Keratinocyte (primary cell): ENCODE data around the gene POLDIP3. TPM values are rescaled to one million over a fixed set of nuclear protein-coding genes. Genes with fewer than 3 reads are reported as not detected.

Experiments used
- DNase-seq: peaks from one replicate; pipeline ENCODE4 v3.0.0-alpha.2; 2011; ENCODE audit warnings: low read depth, missing footprints, low spot score
- FAIRE-seq: peaks from 2 replicates; lab custom pipeline; 2011; peaks lifted over from hg19 to GRCh38; lab: Jason Lieb, UNC
- H2AFZ ChIP-seq: 2 replicates; pipeline ENCODE4 v1.6.0; 2012; ENCODE audit warnings: low read length, control low read depth, inconsistent platforms; ENCODE audit not compliant: control insufficient read depth
- H3K27ac ChIP-seq: 2 replicates; pipeline ENCODE4 v1.5.1; 2011; ENCODE audit warnings: low read length; ENCODE audit not compliant: control insufficient read depth, insufficient read depth
- H3K27me3 ChIP-seq: 3 replicates; pipeline ENCODE4 v1.6.0; 2011; ENCODE audit warnings: low read length; ENCODE audit not compliant: control insufficient read depth, insufficient read depth; ENCODE audit errors: extremely low read depth
- H3K36me3 ChIP-seq, 2 experiments: 2 replicates in 1 of 2; 3 replicates in 1 of 2; pipeline ENCODE4 v1.5.1; 2011; ENCODE audit warnings: low read length in 2 of 2, mild to moderate bottlenecking in 1 of 2; ENCODE audit not compliant: control insufficient read depth in 2 of 2, insufficient read depth in 2 of 2; ENCODE audit errors: extremely low read depth in 1 of 2
- H3K4me1 ChIP-seq: 3 replicates; pipeline ENCODE4 v1.5.1; 2011; ENCODE audit warnings: low read length; ENCODE audit not compliant: control insufficient read depth, insufficient read depth; ENCODE audit errors: extremely low read depth
- H3K4me2 ChIP-seq: 3 replicates; pipeline ENCODE4 v1.6.0; 2011; ENCODE audit warnings: low read depth, low read length; ENCODE audit not compliant: control insufficient read depth, insufficient read depth; ENCODE audit errors: extremely low read depth
- H3K4me3 ChIP-seq, 3 experiments: fragments of 200-600 bp in 1 of 3; sonication (generic) in 1 of 3; 2 replicates in 2 of 3; 3 replicates in 1 of 3; pipeline ENCODE4 v1.5.1; 2011 to 2016; ENCODE audit warnings: low read length in 3 of 3, mild to moderate bottlenecking in 3 of 3, control low read depth in 2 of 3, inconsistent platforms in 1 of 3, low read depth in 1 of 3, mixed read lengths in 1 of 3, mixed run types in 1 of 3, moderate library complexity in 1 of 3; ENCODE audit not compliant: control insufficient read depth in 2 of 3, insufficient read depth in 2 of 3; ENCODE audit errors: extremely low read depth in 1 of 3
- H3K79me2 ChIP-seq: 2 replicates; pipeline ENCODE4 v1.6.0; 2012; ENCODE audit warnings: low read length; ENCODE audit not compliant: control insufficient read depth, insufficient read depth
- H3K9ac ChIP-seq: 3 replicates; pipeline ENCODE4 v1.6.0; 2011; ENCODE audit warnings: low read length; ENCODE audit not compliant: control insufficient read depth, insufficient read depth; ENCODE audit errors: extremely low read depth
- H3K9me1 ChIP-seq: 3 replicates; pipeline ENCODE4 v1.6.0; 2011; ENCODE audit warnings: low read length; ENCODE audit not compliant: control insufficient read depth, insufficient read depth; ENCODE audit errors: extremely low read depth
- H3K9me3 ChIP-seq: 2 replicates; pipeline ENCODE4 v1.5.1; 2012; ENCODE audit warnings: low read depth, low read length; ENCODE audit not compliant: control insufficient read depth
- H4K20me1 ChIP-seq: 3 replicates; pipeline ENCODE4 v1.6.0; 2011; ENCODE audit warnings: low read length; ENCODE audit not compliant: control insufficient read depth, insufficient read depth; ENCODE audit errors: extremely low read depth
- EZH2 ChIP-seq: IDR thresholded peaks from one replicate; pipeline ENCODE4 v1.6.1; 2012; ENCODE audit warnings: inconsistent platforms, mild to moderate bottlenecking, low read length, moderate library complexity
- dilution Hi-C: fragments of 300-500 bp; cut with MboI; formaldehyde crosslinking; loops from one replicate; pipeline ENCODE4 v1.7.0; 2020; ENCODE audit warnings: low sequenced_read_pairs; ENCODE audit not compliant: extremely low pct_ligation_motif_present
- polyA plus RNA-seq, 5 experiments: library from polyadenylated mRNA; depleted of rRNA in 3 of 5; stranded (reverse) in 3 of 5; stranded (forward) in 1 of 5; unstranded in 1 of 5; fragments of >200 nt; gene quantifications; 1 replicate in 1 of 5; 2 replicates in 3 of 5; 3 replicates in 1 of 5; pipeline versions ENCODE4 v1.2.1 to v1.2.3, GENCODE V29; 2011 to 2012; ENCODE audit warnings: missing spikeins in 2 of 5, low read depth in 1 of 5, low replicate concordance in 1 of 5
- TF ChIP-seq, protein P1 (sequence below), 3 experiments: IDR thresholded peaks in 1 of 3; conservative IDR thresholded peaks in 1 of 3; optimal IDR thresholded peaks in 1 of 3; 2 replicates in 2 of 3; 3 replicates in 1 of 3; pipeline versions ENCODE3 to v1.5.1; 2011; ENCODE audit warnings: low read length in 3 of 3, mild to moderate bottlenecking in 3 of 3, moderate library complexity in 2 of 3, control low read depth in 1 of 3, inconsistent platforms in 1 of 3; ENCODE audit not compliant: insufficient read depth in 2 of 3; ENCODE audit errors: extremely low read depth in 1 of 3

Gene POLDIP3
- polyA plus RNA-seq, 1 donor (not counting 4 experiments of a cell fraction or from before 2014, with no cell fraction given): 41.9 TPM

DNA sequence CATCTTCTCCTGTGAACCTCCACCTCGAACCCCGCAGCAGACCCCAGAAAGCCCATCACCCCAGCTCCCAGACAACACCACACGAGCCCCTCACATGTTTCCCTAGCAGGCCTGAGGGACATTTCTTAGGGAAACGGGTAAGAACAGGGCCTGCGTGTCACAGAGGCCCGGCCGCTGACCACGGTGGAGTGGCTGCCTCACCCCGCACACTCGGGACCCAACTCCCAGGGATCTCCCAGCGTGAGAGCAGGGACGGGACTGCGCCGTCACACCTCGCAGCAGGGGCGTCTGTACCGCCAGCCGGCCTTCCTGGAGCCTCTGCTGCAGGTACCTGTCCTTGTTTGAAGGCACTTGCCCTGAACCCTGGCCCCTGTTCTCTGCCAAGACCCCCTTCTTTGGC, 15.5 kb upstream of the POLDIP3 start:
- FAIRE-seq: no peak
- Histone ChIP-seq H3K36me3 (peaks cover 49 to 53% of the 10 kb centered on the region in 2 experiments), H4K20me1 (no peaks in the 10 kb centered on the region), H3K9me1 (no peaks in the 10 kb centered on the region), H3K9me3 (no peaks in the 10 kb centered on the region), H3K4me1 (peaks cover 21% of the 10 kb centered on the region), H3K79me2 (peaks cover 24% of the 10 kb centered on the region), H3K27me3 (no peaks in the 10 kb centered on the region), H2AFZ (no peak overlapping the region), H3K9ac (no peak overlapping the region), H3K27ac (no peak overlapping the region), H3K4me2 (no peak overlapping the region), H3K4me3 (no peak overlapping the region)
- dilution Hi-C loops: no loop called here
- DNase-seq: no peak
- TF ChIP-seq, protein P1, sequence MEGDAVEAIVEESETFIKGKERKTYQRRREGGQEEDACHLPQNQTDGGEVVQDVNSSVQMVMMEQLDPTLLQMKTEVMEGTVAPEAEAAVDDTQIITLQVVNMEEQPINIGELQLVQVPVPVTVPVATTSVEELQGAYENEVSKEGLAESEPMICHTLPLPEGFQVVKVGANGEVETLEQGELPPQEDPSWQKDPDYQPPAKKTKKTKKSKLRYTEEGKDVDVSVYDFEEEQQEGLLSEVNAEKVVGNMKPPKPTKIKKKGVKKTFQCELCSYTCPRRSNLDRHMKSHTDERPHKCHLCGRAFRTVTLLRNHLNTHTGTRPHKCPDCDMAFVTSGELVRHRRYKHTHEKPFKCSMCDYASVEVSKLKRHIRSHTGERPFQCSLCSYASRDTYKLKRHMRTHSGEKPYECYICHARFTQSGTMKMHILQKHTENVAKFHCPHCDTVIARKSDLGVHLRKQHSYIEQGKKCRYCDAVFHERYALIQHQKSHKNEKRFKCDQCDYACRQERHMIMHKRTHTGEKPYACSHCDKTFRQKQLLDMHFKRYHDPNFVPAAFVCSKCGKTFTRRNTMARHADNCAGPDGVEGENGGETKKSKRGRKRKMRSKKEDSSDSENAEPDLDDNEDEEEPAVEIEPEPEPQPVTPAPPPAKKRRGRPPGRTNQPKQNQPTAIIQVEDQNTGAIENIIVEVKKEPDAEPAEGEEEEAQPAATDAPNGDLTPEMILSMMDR (optimal IDR thresholded peaks at IDR 0.05 in 1 of 3, IDR thresholded peaks at IDR 0.05 in 1 of 3, conservative IDR thresholded peaks at IDR 0.05 in 1 of 3; ENCODE audit: extremely low read depth in 1 of 3, insufficient read depth in 2 of 3, low read length in 3 of 3): no peak
- TF ChIP-seq EZH2: no peak

- peaks cover 18% of the 10 kb centered on the region for H3K4me1 ChIP-seq
- H3K9me3 ChIP-seq: no peaks in the 10 kb centered on the region
- H3K9ac ChIP-seq: no peak overlapping the region
- H3K27me3 ChIP-seq: no peaks in the 10 kb centered on the region
- TF ChIP-seq, protein P1 (optimal IDR thresholded peaks at IDR 0.05 in 1 of 3, IDR thresholded peaks at IDR 0.05 in 1 of 3, conservative IDR thresholded peaks at IDR 0.05 in 1 of 3; ENCODE audit: extremely low read depth in 1 of 3, insufficient read depth in 2 of 3, low read length in 3 of 3): no peak
- TF ChIP-seq EZH2: no peak
- H3K27ac ChIP-seq: no peak overlapping the region
- H3K9me1 ChIP-seq: no peaks in the 10 kb centered on the region
- dilution Hi-C loops: no loop called here
- FAIRE-seq (no peak), DNase-seq (no peak)
- no peak overlapping the region for H2AFZ ChIP-seq
- peaks cover 17% of the 10 kb centered on the region for H3K79me2 ChIP-seq
- H3K36me3 ChIP-seq: peaks cover 60% of the 10 kb centered on the region in 2 experiments
- H3K4me2 ChIP-seq: no peak overlapping the region
- no peak overlapping the region for H3K4me3 ChIP-seq
- no peaks in the 10 kb centered on the region for H4K20me1 ChIP-seq
Measured at GRCh38 chr22:42627981-42628380, 13.3 kb upstream of the POLDIP3 start.
